Activated CD4-positive, CD25-positive, alpha-beta regulatory T cell treated with anti-CD3 and anti-CD28 coated beads, Interleukin-2, amount 50 U/mL, for 72 hours (primary cell): Measurements from ENCODE around the gene SUPT7L.
"Not testable (repeated sequence)": the region's sequence is repeated elsewhere in the genome, so short reads cannot be mapped to it uniquely, and the experiment has no call there.

Source experiments
- DNase-seq: peaks from one replicate; pipeline ENCODE4 v3.0.0; 2021

SUPT7L gene

DNA sequence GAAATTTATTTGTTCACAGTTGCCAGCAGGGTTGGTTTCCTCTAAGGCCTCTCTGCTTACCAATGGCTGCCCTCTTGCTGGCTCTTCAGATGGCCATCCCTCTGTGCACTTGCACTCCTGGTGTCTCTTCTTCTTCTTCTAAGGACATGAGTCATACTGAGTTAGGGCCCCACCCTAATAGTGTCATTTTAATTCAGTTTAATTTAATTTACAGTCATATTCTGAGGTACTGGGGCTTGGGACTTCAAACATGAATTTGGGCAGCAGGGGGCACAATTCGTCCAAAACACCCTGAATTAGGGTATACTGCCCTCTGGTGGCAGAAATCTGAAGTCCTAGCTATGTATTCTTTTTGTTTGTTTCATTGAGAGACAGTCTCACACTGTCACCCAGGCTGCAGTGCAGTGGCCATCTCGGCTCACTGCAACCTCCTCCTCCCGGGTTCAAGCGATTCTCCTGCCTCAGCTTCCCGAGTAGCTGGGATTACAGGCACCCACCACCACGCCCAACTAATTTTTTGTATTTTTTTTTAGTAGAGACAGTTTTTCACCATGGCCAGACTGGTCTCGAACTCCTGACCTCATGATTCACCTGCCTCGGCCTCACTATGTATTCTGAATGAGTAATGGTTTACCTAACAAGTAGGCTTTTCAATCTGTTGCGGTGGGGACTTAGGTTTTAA is 20.1 kb upstream of the SUPT7L start:
- peak; percentile 79 for DNase-seq

- DNase-seq, result not testable (repeated sequence)
Measured at GRCh38 chr2:27682334-27682771, 18.9 kb upstream of the SUPT7L start.

GRCh38 chr2:27681841-27682240 is 18.4 kb upstream of the SUPT7L start:
- DNase-seq, result no peak

DNA sequence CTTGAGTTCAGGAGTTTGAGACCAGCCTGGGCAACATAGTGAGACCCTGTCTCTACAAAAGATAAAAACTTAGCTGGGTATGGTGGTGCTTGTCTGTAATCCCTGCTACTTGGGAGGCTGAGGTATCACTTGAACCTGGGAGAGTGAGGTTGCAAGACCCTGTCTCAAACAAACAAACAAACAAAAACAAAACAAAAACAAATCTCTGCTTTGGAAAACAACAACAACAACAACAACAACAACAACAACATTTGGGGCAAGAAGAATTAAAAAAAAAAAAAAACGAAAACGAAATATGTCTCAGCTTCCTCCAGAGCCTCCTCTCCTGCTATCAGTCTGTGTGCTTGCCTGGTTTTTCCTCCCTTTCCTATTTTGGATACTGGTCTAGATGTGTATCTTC is 17.2 kb upstream of the SUPT7L start:
- DNase-seq, result no peak

DNA sequence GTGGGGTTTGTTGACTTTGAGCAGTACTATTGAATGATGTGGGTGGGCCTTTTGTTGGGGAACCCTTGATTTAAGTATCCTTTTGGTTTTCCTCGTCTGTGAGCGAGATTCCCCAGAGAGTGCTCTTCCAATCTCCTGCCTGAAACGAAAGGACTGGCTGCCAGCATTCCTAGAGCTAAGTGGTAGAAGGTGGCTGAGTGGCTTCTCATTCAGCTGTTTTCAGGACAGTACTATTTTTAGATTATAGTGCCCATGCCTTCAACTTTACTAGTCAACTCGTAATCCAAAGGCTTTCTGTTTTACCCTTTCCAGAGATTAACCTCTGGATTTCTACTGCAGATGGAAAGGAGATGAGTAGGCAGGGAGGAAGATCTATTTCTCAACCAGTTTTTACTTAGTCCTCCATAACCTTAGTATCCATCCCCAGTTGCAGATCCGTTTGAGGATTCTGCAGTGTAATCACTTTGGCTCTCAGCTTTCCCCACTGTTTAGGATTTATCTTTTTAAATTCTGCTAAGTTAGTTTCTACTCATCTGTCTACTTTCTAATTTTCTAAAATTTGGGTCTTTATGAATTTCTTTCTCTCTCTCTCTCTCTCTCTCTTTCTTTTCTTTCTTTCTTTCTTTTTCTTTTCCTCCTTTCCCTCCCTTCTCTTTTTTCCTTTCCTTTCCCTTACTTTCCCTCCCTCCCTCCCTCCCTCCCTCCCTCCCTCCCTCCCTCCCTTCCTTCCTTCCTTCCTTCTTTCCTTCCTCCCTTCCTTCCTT is 9.5 kb upstream of the SUPT7L start:
- no peak for DNase-seq

DNA sequence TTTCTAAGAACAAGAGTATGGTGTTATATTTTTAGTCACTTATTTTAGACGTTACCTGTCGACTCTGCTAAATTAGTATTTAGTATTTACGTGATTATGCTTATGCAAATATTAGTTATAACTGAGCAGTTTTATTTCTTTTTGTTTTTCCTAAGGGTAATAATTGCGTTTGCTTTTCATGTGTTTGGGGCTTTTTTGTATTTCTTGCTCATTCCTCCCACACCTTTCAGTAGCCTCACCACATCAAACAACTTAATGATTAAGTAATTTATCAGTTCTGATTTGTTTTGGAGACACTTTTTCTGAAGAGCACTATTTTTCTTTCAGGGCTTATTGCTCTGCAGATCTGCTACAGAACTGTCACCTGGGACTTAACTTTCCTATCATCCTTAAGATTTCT is 7.8 kb upstream of the SUPT7L start:
- DNase-seq, result no peak

- DNase-seq, result no peak
Measured at GRCh38 chr2:27667446-27667845, 4.0 kb upstream of the SUPT7L start.

DNA sequence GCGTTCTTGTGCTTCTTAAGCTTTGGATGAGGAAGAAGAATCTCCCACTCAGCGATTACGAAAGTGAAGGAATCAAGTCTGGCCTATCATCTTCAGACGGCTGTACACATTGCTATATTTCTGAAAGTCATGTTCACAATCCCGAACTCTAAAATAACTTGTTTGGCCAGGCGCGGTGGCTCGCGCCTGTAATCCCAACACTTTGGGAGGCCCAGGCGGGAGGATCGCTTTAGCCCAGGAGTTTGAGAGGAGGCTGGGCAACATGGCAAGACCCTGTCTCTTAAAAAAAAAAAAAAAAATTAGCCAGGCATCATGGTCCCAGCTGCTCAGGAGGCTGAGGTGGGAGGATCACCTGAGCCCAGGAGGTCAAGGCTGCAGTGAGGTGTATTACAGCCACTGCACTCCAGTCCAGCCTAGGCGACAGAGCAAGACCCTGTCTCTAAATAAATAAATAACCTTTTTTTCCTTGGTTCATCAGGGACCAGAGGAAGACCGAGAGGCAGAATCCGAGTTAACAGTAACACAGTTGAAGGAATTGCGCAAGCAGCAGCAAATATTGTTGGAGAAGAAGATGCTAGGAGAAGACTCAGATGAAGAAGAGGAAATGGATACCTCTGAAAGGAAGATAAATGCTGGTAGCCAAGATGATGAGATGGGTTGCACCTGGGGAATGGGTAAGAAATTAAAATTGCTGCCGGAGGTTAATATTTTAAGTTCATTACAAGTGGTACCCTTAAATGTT is 1.4 kb upstream of the SUPT7L start:
- no peak for DNase-seq

DNA sequence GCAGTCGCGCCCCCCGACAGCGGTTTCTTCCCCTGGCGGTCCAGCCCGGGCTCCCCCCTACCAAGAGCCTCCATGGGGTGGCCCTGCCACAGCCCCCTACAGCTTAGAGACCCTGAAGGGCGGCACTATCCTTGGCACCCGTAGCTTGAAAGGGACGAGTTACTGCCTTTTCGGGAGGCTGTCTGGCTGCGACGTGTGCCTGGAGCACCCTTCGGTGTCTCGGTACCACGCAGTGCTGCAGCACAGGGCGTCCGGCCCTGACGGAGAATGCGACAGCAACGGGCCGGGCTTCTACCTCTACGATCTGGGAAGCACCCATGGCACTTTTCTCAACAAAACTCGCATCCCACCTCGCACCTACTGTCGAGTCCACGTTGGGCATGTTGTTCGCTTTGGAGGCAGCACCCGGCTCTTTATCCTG is 750 bp upstream of the SUPT7L start:
- no peak for DNase-seq

GRCh38 chr2:27661371-27661770 is 2.0 kb downstream of the SUPT7L start:
- DNase-seq, result no peak

DNA sequence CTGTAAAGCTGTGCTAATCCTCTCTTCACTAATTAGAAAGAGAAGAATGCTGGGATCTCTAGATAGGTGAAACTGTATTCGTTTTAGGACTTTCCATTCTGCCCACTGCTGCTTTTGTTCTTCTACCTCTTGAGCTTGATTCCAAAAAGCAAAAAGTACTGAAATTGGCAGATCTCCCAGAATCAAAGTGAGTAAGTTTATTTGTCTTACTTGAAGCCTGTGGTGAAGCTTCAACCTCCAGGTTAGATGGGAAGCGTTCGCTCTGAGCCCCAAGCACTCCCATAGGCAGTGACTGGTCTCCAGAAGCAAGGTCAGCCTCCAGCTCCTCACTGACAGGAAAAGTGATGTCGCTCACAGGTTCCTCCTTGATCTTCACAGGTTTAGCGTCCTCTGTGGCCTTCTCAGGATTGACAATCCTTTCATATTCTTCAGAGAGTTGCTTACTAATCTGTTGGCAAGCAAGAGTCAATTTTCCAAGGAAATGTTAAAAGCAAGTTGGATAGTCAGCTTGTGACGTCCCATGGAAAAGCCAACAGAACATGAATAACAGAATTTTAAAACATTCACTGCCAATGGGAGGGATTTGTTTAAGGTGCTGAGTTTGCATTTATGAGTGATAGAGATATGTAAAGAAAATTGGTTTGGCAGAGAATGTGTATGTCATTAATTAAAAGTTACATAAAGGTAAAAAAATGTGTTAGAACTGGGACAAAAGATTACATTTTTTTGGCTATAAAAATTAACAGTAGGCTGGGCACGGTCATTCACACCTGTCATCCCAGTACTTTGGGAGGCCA is 8.1 kb downstream of the SUPT7L start:
- no peak for DNase-seq

DNA sequence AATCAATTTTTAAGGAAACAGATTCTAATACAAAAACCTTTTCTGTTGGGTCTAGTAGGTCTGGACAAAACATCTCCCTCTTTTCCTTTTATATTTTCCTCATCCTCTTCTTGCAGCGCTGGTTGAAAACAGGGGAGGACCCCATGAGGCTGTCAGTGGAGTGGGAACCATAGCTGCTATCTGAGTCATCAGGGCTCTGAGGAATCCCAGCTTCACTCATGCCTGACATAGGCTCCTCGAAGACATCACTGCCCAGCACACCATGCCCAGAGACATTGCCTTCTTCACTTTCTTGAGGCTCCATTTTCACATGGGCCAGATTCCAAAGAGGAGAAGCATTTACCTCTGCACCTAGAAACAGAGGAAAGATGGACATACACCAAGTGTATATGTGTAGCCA is 10.0 kb downstream of the SUPT7L start:
- no peak for DNase-seq

- no peak for DNase-seq
Measured at GRCh38 chr2:27652790-27653189, 10.6 kb downstream of the SUPT7L start.

DNA sequence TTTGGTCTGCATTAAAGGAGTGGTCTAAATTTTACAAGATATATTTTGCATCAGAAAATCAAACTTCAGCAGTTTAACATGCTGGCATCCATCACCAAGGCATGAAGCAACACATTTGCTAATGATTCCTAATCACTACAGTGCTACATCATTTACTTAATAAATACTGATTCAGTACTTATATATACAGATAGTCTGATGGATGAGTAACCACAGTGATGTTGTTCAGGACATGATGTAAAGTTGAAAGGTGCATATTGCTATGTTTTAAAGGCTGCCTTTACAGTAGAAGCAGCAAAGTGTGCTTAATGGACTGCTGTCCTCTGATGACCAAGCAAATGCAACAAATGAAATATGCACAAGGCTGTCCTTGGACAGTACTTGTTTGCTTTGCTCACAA is 11.1 kb downstream of the SUPT7L start:
- no peak for DNase-seq

- DNase-seq, result no peak
Measured at GRCh38 chr2:27651056-27651455, 12.4 kb downstream of the SUPT7L start.

DNA sequence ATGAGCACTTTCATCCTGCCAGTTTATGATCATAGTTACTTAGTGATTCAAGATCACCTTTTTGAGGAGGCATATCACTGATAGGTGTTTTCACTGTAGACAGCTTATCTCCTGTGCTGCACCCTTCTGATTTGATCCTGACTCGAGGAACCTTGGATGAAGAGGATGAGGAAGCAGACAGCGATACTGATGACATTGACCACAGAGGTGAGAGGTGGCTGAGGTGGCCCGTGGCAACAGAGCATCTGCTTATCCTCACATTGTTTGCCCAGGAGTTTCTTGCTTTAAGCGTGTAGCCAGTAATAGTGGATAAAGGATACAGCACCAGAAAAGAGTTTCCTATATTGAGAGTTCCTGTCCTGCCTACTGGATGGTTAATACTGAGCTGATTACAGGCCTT is 15.7 kb downstream of the SUPT7L start:
- no peak for DNase-seq

GRCh38 chr2:27647289-27647688 is 16.1 kb downstream of the SUPT7L start:
- DNase-seq, result no peak

DNA sequence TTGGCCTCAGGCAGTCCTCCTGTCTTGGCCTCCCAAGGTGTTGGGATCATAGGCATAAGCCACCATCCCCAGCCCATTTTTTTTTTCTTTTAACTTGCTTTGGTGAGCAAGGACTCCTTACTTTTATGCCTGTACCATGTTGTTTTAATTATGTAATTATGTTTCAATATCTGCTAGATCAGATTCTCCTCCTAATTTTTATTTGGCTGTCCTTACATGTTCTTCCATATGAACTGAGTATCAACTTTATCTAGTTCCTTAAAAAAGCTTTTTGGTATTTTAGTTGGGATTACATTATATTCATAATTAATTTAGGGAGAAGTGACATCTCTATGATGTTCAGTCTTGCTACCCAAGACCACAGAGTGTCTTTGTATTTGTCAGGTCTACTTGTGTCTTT is 18.2 kb downstream of the SUPT7L start:
- DNase-seq, result no peak

- DNase-seq, result no peak
Measured at GRCh38 chr2:27640722-27641245, 22.6 kb downstream of the SUPT7L start.

- DNase-seq, result no peak
Measured at GRCh38 chr2:27638709-27639108, 24.7 kb downstream of the SUPT7L start.

GRCh38 chr2:27638037-27638637 is 25.3 kb downstream of the SUPT7L start:
- DNase-seq, result no peak

DNA sequence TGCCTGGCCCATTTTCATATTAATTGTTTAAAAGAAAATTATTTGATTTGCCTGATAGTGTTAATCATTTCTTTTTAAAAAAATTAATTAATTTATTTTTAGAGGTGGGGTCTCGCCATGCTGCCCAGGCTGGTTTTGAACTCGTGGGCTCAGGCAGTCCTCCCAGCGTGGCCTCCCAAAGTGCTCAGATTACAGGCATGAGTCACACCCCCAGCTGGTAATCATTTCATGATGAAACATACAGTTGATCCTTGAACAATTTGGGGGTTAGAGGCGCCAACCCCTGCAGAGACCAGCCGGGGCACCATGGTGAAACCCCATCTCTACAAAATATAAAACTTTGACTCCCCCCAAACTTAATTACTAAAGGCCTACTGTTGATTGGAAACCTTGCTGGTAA is 26.6 kb downstream of the SUPT7L start:
- no peak for DNase-seq
